Measurements from ENCODE around the gene AGER. TPM values are rescaled to one million over a fixed set of nuclear protein-coding genes. Genes with fewer than 3 reads are reported as not detected.

Gene AGER
- total and polyA plus RNA-seq, 4 donors: 0.79 to 22.1 (median 10.8) TPM

DNA sequence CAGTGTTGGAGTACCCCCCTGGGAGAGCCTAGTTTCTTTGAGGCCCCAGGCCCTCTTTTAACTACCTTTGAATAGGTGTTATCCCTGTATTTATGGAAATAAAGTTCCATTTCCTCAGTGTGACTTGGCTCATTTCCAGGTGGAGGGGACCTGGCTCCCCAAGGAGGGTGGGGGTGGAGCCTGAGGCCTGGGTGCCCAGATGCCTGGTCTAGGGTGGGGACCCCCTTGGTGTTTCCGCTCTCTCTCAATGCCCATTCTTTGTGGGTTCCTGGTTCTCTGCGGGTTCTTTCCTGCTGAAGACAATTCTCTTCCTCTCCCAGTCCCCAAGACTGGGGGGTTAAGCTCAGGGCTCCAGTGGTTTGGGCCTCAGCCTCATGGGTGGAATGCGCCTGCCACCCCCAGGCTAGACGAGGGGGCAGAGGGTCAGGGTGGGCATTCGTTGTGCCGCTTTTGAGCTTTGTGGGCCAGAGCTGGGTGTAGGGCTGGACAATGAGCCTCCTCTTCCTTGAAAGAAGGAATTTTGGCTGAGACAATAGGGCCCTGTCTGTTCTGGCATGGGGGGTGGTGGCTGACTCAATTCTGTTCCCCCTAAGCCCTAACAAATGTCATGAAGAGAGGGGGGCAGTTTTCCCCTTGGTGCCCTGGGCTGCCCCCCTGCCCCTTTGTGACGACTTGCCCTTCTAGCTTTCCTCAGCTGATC is 20.3 kb downstream of the AGER start:
- Histone ChIP-seq H3K9me3 (ENCODE audit: control insufficient read depth, insufficient read depth, low read length) (no peaks in the 10 kb centered on the region), H3K27me3 (ENCODE audit: control insufficient read depth, insufficient read depth, low read length) (no peaks in the 10 kb centered on the region), H3K4me3 (ENCODE audit: low read depth, low read length) (peak overlapping the region; percentile 62), H3K36me3 (ENCODE audit: control insufficient read depth, insufficient read depth, low read length) (peaks cover 74% of the 10 kb centered on the region), H3K4me1 (ENCODE audit: control insufficient read depth, insufficient read depth, low read length) (peaks cover 21% of the 10 kb centered on the region), H3K27ac (ENCODE audit: low read depth, low read length) (peak overlapping the region; percentile 68)
- DNase-seq (ENCODE audit: low read depth in 4 of 6, low spot score in 6 of 6): peak in 1 of 6 donors; percentile 58
- 71% methylated on average over 6 of the region's 7 CpGs for WGBS (ENCODE audit: insufficient coverage)

- DNase-seq (ENCODE audit: low read depth in 4 of 6, low spot score in 6 of 6): no peak
- H3K27ac ChIP-seq (ENCODE audit: low read depth, low read length): no peak overlapping the region
- H3K36me3 ChIP-seq (ENCODE audit: control insufficient read depth, insufficient read depth, low read length): peaks cover 53% of the 10 kb centered on the region
- no peaks in the 10 kb centered on the region for H3K9me3 ChIP-seq (ENCODE audit: control insufficient read depth, insufficient read depth, low read length)
- H3K27me3 ChIP-seq (ENCODE audit: control insufficient read depth, insufficient read depth, low read length): no peaks in the 10 kb centered on the region
- peaks cover 30% of the 10 kb centered on the region for H3K4me1 ChIP-seq (ENCODE audit: control insufficient read depth, insufficient read depth, low read length)
- no peak overlapping the region for H3K4me3 ChIP-seq (ENCODE audit: low read depth, low read length)
These were observed 26.0 kb downstream of the AGER start for GRCh38 chr6:32158052-32158451.

- no peaks in the 10 kb centered on the region for H3K27me3 ChIP-seq (ENCODE audit: control insufficient read depth, insufficient read depth, low read length)
- 100% methylated on average over 1 of the region's 9 CpGs for WGBS (ENCODE audit: insufficient coverage)
- DNase-seq (ENCODE audit: low read depth in 4 of 6, low spot score in 6 of 6): no peak
- no peak overlapping the region for H3K4me3 ChIP-seq (ENCODE audit: low read depth, low read length)
- no peak overlapping the region for H3K27ac ChIP-seq (ENCODE audit: low read depth, low read length)
- peaks cover 41% of the 10 kb centered on the region for H3K36me3 ChIP-seq (ENCODE audit: control insufficient read depth, insufficient read depth, low read length)
- H3K9me3 ChIP-seq (ENCODE audit: control insufficient read depth, insufficient read depth, low read length): no peaks in the 10 kb centered on the region
- peaks cover 33% of the 10 kb centered on the region for H3K4me1 ChIP-seq (ENCODE audit: control insufficient read depth, insufficient read depth, low read length)
These were observed 27.2 kb downstream of the AGER start for GRCh38 chr6:32156891-32157290.

- peaks cover 6% of the 10 kb centered on the region for H3K27me3 ChIP-seq (ENCODE audit: control insufficient read depth, insufficient read depth, low read length)
- no peaks in the 10 kb centered on the region for H3K9me3 ChIP-seq (ENCODE audit: control insufficient read depth, insufficient read depth, low read length)
- peak overlapping the region; percentile 93 for H3K4me3 ChIP-seq (ENCODE audit: low read depth, low read length)
- H3K27ac ChIP-seq (ENCODE audit: low read depth, low read length): peak overlapping the region; percentile 94
- H3K36me3 ChIP-seq (ENCODE audit: control insufficient read depth, insufficient read depth, low read length): peaks cover 36% of the 10 kb centered on the region
- peak in 2 of 6 donors; percentile 76 to 85 for DNase-seq (ENCODE audit: low read depth in 4 of 6, low spot score in 6 of 6)
- WGBS (ENCODE audit: insufficient coverage): 4% methylated on average over 30 of the region's 34 CpGs
- H3K4me1 ChIP-seq (ENCODE audit: control insufficient read depth, insufficient read depth, low read length): peaks cover 48% of the 10 kb centered on the region
These were observed 29.4 kb downstream of the AGER start for GRCh38 chr6:32154514-32155161.

GRCh38 chr6:32153564-32154513 is 30.2 kb downstream of the AGER start, which contains the start of gene PPT2:
Gene PPT2, plus strand, starts transcription at chr6:32154141. Its CDS starts 454 bp downstream, at chr6:32154595.
- H3K27ac ChIP-seq (ENCODE audit: low read depth, low read length): peak within 1 kb of the TSS; percentile 94
- peak within 1 kb of the TSS; percentile 93 for H3K4me3 ChIP-seq (ENCODE audit: low read depth, low read length)
- WGBS (ENCODE audit: insufficient coverage): 0% methylated on average over 38 of the region's 52 CpGs
- DNase-seq (ENCODE audit: low read depth in 4 of 6, low spot score in 6 of 6): peak; percentile 89 to 98 (median 90)
- H3K4me1 ChIP-seq (ENCODE audit: control insufficient read depth, insufficient read depth, low read length): peaks cover 56% of the 10 kb centered on the region
- no peaks in the 10 kb centered on the region for H3K9me3 ChIP-seq (ENCODE audit: control insufficient read depth, insufficient read depth, low read length)
- peaks cover 12% of the 10 kb centered on the region for H3K27me3 ChIP-seq (ENCODE audit: control insufficient read depth, insufficient read depth, low read length)
- peaks cover 36% of the 10 kb centered on the region for H3K36me3 ChIP-seq (ENCODE audit: control insufficient read depth, insufficient read depth, low read length)

DNA sequence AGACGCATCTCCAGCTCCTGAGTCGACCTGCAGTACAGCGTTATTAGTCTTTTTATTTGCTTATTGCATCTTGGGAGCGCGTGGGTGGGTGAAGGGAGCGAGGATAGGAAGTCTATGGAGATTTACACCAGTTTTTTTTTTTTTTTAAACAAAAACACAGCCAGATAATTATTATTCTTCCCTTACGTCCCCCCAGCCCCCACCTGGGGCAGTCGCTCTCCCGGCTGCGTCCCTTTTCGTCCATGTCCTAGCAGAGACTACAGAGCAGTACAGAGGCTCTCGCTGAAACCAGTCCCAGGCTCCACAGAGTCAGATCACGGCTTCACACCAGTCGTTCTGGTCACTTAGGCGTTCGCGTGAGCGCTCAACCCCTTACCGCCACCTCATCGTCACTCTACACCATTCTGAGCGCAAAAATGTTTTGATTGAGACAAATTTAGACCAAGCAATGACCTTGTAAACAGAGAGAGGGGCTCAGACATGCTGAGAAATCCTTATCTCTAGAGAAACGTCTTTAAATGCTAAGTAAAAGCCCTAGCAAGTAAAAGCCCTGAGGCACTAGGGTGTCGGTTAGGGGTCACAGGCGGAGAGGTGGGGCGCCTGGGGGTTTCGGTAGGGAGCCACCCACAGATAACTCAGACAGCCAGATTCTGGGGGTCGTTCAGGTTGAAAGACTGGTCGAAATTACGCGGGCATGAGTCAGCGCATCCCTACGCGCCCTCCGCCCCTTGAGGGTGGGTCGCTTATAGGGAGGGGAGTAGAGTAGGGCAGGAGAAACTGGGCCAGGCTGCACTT is 31.1 kb downstream of the AGER start:
- 6% methylated on average over 24 of the region's 35 CpGs for WGBS (ENCODE audit: insufficient coverage)
- peaks cover 31% of the 10 kb centered on the region for H3K36me3 ChIP-seq (ENCODE audit: control insufficient read depth, insufficient read depth, low read length)
- peak in 2 of 6 donors; percentile 37 to 38 for DNase-seq (ENCODE audit: low read depth in 4 of 6, low spot score in 6 of 6)
- H3K27me3 ChIP-seq (ENCODE audit: control insufficient read depth, insufficient read depth, low read length): peaks cover 19% of the 10 kb centered on the region
- peak overlapping the region; percentile 93 for H3K4me3 ChIP-seq (ENCODE audit: low read depth, low read length)
- H3K27ac ChIP-seq (ENCODE audit: low read depth, low read length): peak overlapping the region; percentile 94
- H3K4me1 ChIP-seq (ENCODE audit: control insufficient read depth, insufficient read depth, low read length): peaks cover 62% of the 10 kb centered on the region
- no peaks in the 10 kb centered on the region for H3K9me3 ChIP-seq (ENCODE audit: control insufficient read depth, insufficient read depth, low read length)

DNA sequence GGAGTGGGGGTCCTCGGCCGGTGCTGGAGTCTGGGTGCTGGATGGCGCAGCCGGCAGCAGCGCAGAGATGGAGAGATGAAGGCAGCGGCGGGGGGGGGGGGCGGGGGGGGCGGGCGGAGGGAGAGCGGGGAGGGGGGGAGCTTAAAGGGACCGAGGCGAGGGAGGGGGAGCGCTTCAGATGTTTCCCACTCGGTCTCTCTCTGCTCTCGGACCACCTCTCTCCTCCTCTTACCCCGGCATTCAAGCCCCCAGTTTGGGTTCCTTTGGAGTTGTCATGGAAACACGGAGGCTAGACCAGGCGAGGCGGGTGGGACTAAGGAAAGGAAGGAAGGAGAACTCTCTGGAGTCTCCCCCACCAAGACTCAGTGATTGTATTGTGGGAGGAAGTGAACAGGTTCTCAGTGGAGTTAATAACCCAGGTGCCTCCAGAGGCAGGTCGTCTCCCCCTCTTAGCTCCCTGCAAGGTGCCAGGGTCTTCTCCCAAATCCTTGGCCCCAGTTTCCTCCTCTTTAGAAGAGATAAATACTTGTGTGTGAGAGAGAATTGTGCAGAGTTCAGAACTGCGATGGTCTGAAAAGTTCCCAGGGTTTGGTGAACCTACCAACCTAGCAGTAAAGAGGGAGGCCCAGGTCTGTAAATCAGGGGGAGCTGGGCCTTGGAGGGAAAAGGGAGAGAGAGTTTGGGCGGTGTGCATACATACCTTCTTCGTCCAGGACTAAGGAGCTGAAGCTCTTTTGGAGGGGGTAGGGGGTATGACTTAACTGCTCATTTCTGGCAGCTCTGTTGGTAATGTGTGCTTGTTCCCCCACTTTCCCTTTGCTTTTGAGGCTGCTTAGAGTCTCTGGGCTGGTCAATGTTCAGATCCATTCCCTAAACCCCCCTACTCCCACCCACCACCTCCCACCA is 31.9 kb downstream of the AGER start, which contains the start of gene PRRT1:
TSS of gene PRRT1 (minus strand) at position 77 of the 906 bp plus-strand sequence. CDS start 112 bp downstream, outside the sequence.
- peaks cover 62% of the 10 kb centered on the region for H3K4me1 ChIP-seq (ENCODE audit: control insufficient read depth, insufficient read depth, low read length)
- peak within 1 kb of the TSS; percentile 93 for H3K4me3 ChIP-seq (ENCODE audit: low read depth, low read length)
- peaks cover 19% of the 10 kb centered on the region for H3K27me3 ChIP-seq (ENCODE audit: control insufficient read depth, insufficient read depth, low read length)
- DNase-seq (ENCODE audit: low read depth in 4 of 6, low spot score in 6 of 6): peak in 2 of 6 donors; percentile 73 to 82
- 36% methylated on average over 3 of the region's 24 CpGs for WGBS (ENCODE audit: insufficient coverage)
- H3K9me3 ChIP-seq (ENCODE audit: control insufficient read depth, insufficient read depth, low read length): no peaks in the 10 kb centered on the region
- H3K36me3 ChIP-seq (ENCODE audit: control insufficient read depth, insufficient read depth, low read length): peaks cover 22% of the 10 kb centered on the region
- peak within 1 kb of the TSS; percentile 94 for H3K27ac ChIP-seq (ENCODE audit: low read depth, low read length)

- Histone ChIP-seq H3K4me3 (ENCODE audit: low read depth, low read length) (peak overlapping the region; percentile 16), H3K9me3 (ENCODE audit: control insufficient read depth, insufficient read depth, low read length) (no peaks in the 10 kb centered on the region), H3K4me1 (ENCODE audit: control insufficient read depth, insufficient read depth, low read length) (peaks cover 62% of the 10 kb centered on the region), H3K27ac (ENCODE audit: low read depth, low read length) (peak overlapping the region; percentile 29), H3K27me3 (ENCODE audit: control insufficient read depth, insufficient read depth, low read length) (peaks cover 19% of the 10 kb centered on the region), H3K36me3 (ENCODE audit: control insufficient read depth, insufficient read depth, low read length) (peaks cover 16% of the 10 kb centered on the region)
- peak in 2 of 6 donors; percentile 31 to 74 for DNase-seq (ENCODE audit: low read depth in 4 of 6, low spot score in 6 of 6)
- 42% methylated on average over 3 of the region's 8 CpGs for WGBS (ENCODE audit: insufficient coverage)
These were observed 32.7 kb downstream of the AGER start for GRCh38 chr6:32151181-32151862.
